GM19193 (cell line): ENCODE measurements around the gene IL23A.

ENCODE experiments used
- POLR2A ChIP-seq: IDR thresholded peaks from 4 replicates; pipeline ENCODE4 v1.6.1; 2011; ENCODE audit not compliant: insufficient read depth, insufficient read length; ENCODE audit errors: extremely low read depth

The IL23A gene

GRCh38 chr12:56339158-56339422, 406 bp downstream of the IL23A start:
- TF ChIP-seq POLR2A = no peak

- TF ChIP-seq POLR2A = no peak
These were observed 2.9 kb downstream of the IL23A start for GRCh38 chr12:56341616-56342015.

GRCh38 chr12:56346675-56347074, 8.0 kb downstream of the IL23A start:
- TF ChIP-seq POLR2A = no peak

GRCh38 chr12:56348776-56349175, 10.1 kb downstream of the IL23A start:
- TF ChIP-seq POLR2A = peak; percentile 15

GRCh38 chr12:56350662-56351061, 12.0 kb downstream of the IL23A start:
- no peak for TF ChIP-seq POLR2A

- TF ChIP-seq POLR2A = no peak
These were observed 12.6 kb downstream of the IL23A start for GRCh38 chr12:56351325-56351724.

GRCh38 chr12:56358836-56359532, 20.3 kb downstream of the IL23A start:
- no peak for TF ChIP-seq POLR2A

GRCh38 chr12:56359851-56360767, 21.4 kb downstream of the IL23A start, which contains the start of gene STAT2:
Gene STAT2 (minus strand): TSS chr12:56360107. CDS start chr12:56356571, 3,536 bp downstream.
- TF ChIP-seq POLR2A = peak; percentile 93

- TF ChIP-seq POLR2A = no peak
These were observed 22.9 kb downstream of the IL23A start for GRCh38 chr12:56361487-56362129.

GRCh38 chr12:56362130-56363059, 23.7 kb downstream of the IL23A start, which contains the start of gene APOF:
Gene APOF (minus strand): TSS chr12:56362857. CDS start chr12:56362745, 112 bp downstream.
- no peak for TF ChIP-seq POLR2A

- no peak for TF ChIP-seq POLR2A
These were observed 28.3 kb downstream of the IL23A start for GRCh38 chr12:56366948-56367347.

- TF ChIP-seq POLR2A = no peak
These were observed 34.8 kb downstream of the IL23A start for GRCh38 chr12:56373515-56373914.

GRCh38 chr12:56374726-56375597, 36.3 kb downstream of the IL23A start:
- TF ChIP-seq POLR2A = peak; percentile 19
